ENCODE measurements around the gene ABCA7.

- TF ChIP-seq POLR2A (IDR thresholded peaks at IDR 0.05; ENCODE audit: extremely low read depth, insufficient read length): no peak
- no peak for TF ChIP-seq CTCF (IDR thresholded peaks at IDR 0.05; ENCODE audit: low read depth, low read length)
Observed at GRCh38 chr19:1073063-1073955, 33.4 kb downstream of the ABCA7 start.

All from NB4 (cell line).